ENCODE results near the gene SLC26A6.

Gene SLC26A6

GRCh38 chr3:48635222-48636021 lies at the start of gene SLC26A6:
SLC26A6 (minus strand) TSS chr3:48635461; CDS start chr3:48635393, 68 bp downstream.
- H3K9ac ChIP-seq (ENCODE audit: low read length): peak within 1 kb of the TSS; percentile 84
- peak within 1 kb of the TSS; percentile 42 for H3K27ac ChIP-seq (ENCODE audit: low read depth, low read length, poor library complexity, severe bottlenecking)
- TF ChIP-seq EZH2 (IDR thresholded peaks at IDR 0.05; ENCODE audit: borderline replicate concordance, low read length): no peak
- TF ChIP-seq CTCF (IDR thresholded peaks at IDR 0.05; ENCODE audit: low read length): peak; percentile 90
- peaks cover 30% of the 10 kb centered on the region for H3K36me3 ChIP-seq (ENCODE audit: insufficient read depth, low read length)
- no peaks in the 10 kb centered on the region for H3K9me3 ChIP-seq (ENCODE audit: low read length)
- peak within 1 kb of the TSS; percentile 80 for H3K4me3 ChIP-seq (ENCODE audit: low read depth, low read length, poor library complexity, severe bottlenecking)
- no peaks in the 10 kb centered on the region for H3F3A ChIP-seq (ENCODE audit: insufficient read depth, low read length)
- H3K9me2 ChIP-seq (ENCODE audit: low read depth, low read length): no peaks in the 10 kb centered on the region
- H3K4me1 ChIP-seq (ENCODE audit: insufficient read depth, low read length, severe bottlenecking): peaks cover 26% of the 10 kb centered on the region
- H3K27me3 ChIP-seq (ENCODE audit: insufficient read depth, low read length): no peaks in the 10 kb centered on the region
- no peaks in the 10 kb centered on the region for H4K20me1 ChIP-seq (ENCODE audit: insufficient read depth, low read length)
- peak within 1 kb of the TSS; percentile 67 for H3K4me2 ChIP-seq (ENCODE audit: low read length)
- H2AFZ ChIP-seq (ENCODE audit: low read length): no peak within 1 kb of the TSS
- H3K79me2 ChIP-seq (ENCODE audit: insufficient read depth, low read length): no peaks in the 10 kb centered on the region

- Histone ChIP-seq H3K9ac (ENCODE audit: low read length) (peak overlapping the region; percentile 76), H4K20me1 (ENCODE audit: insufficient read depth, low read length) (no peaks in the 10 kb centered on the region), H3K79me2 (ENCODE audit: insufficient read depth, low read length) (peaks cover 7% of the 10 kb centered on the region), H3K36me3 (ENCODE audit: insufficient read depth, low read length) (peaks cover 56% of the 10 kb centered on the region), H3K4me3 (ENCODE audit: low read depth, low read length, poor library complexity, severe bottlenecking) (peak overlapping the region; percentile 72), H3K9me2 (ENCODE audit: low read depth, low read length) (no peaks in the 10 kb centered on the region), H3F3A (ENCODE audit: insufficient read depth, low read length) (peaks cover 10% of the 10 kb centered on the region; the same call in 1 of the 2 replicates), H3K27ac (ENCODE audit: low read depth, low read length, poor library complexity, severe bottlenecking) (peak overlapping the region; percentile 27), H3K4me2 (ENCODE audit: low read length) (peak overlapping the region; percentile 99), H3K9me3 (ENCODE audit: low read length) (no peaks in the 10 kb centered on the region), H2AFZ (ENCODE audit: low read length) (no peak overlapping the region), H3K27me3 (ENCODE audit: insufficient read depth, low read length) (no peaks in the 10 kb centered on the region), H3K4me1 (ENCODE audit: insufficient read depth, low read length, severe bottlenecking) (peaks cover 24% of the 10 kb centered on the region)
- TF ChIP-seq CTCF (IDR thresholded peaks at IDR 0.05; ENCODE audit: low read length): no peak
- TF ChIP-seq EZH2 (IDR thresholded peaks at IDR 0.05; ENCODE audit: borderline replicate concordance, low read length): no peak
These were observed 49.4 kb upstream of the SLC26A6 start for GRCh38 chr3:48684480-48685143.

GRCh38 chr3:48684054-48684349 lies 48.7 kb upstream of the SLC26A6 start:
- H3K27ac ChIP-seq (ENCODE audit: low read depth, low read length, poor library complexity, severe bottlenecking): no peak overlapping the region
- no peak for TF ChIP-seq EZH2 (IDR thresholded peaks at IDR 0.05; ENCODE audit: borderline replicate concordance, low read length)
- no peak for TF ChIP-seq CTCF (IDR thresholded peaks at IDR 0.05; ENCODE audit: low read length)

More at GRCh38 chr3:48684054-48684349, 48.7 kb upstream of the SLC26A6 start:
- no peaks in the 10 kb centered on the region for H4K20me1 ChIP-seq (ENCODE audit: insufficient read depth, low read length)
- H3K4me2 ChIP-seq (ENCODE audit: low read length): peak overlapping the region; percentile 99
- peaks cover 24% of the 10 kb centered on the region for H3K4me1 ChIP-seq (ENCODE audit: insufficient read depth, low read length, severe bottlenecking)
- peaks cover 7% of the 10 kb centered on the region for H3K79me2 ChIP-seq (ENCODE audit: insufficient read depth, low read length)
- no peaks in the 10 kb centered on the region for H3K9me3 ChIP-seq (ENCODE audit: low read length)
- H3K36me3 ChIP-seq (ENCODE audit: insufficient read depth, low read length): peaks cover 56% of the 10 kb centered on the region
- H2AFZ ChIP-seq (ENCODE audit: low read length): no peak overlapping the region
- peak overlapping the region; percentile 72 for H3K4me3 ChIP-seq (ENCODE audit: low read depth, low read length, poor library complexity, severe bottlenecking)
- no peaks in the 10 kb centered on the region for H3K27me3 ChIP-seq (ENCODE audit: insufficient read depth, low read length)
- H3K9me2 ChIP-seq (ENCODE audit: low read depth, low read length): no peaks in the 10 kb centered on the region
- peaks cover 10% of the 10 kb centered on the region; the same call in 1 of the 2 replicates for H3F3A ChIP-seq (ENCODE audit: insufficient read depth, low read length)
- peak overlapping the region; percentile 76; the same call in 1 of the 2 replicates for H3K9ac ChIP-seq (ENCODE audit: low read length)

Measured in OCI-LY1 (cell line).